HEK293 (cell line): ENCODE data around the gene MTUS2.

Experiments
- CTCF ChIP-seq: fragments of 450-650 bp; formaldehyde crosslinking; IDR thresholded peaks from 2 replicates; pipeline ENCODE4 v1.5.1; 2016; ENCODE audit warnings: missing biosample characterization, missing genetic modification characterization
- GLI4 ChIP-seq: fragments of 450-650 bp; formaldehyde crosslinking; IDR thresholded peaks from 2 replicates; pipeline ENCODE4 v1.5.1; 2016; ENCODE audit warnings: missing biosample characterization, missing genetic modification characterization
- IKZF3 ChIP-seq: fragments of 450-650 bp; IDR thresholded peaks from 2 replicates; pipeline ENCODE4 v1.5.0; 2018; ENCODE audit warnings: missing biosample characterization, mild to moderate bottlenecking, missing genetic modification characterization, moderate library complexity
- ZFP3 ChIP-seq: fragments of 450-650 bp; formaldehyde crosslinking; IDR thresholded peaks from 2 replicates; pipeline ENCODE4 v1.5.1; 2016; ENCODE audit warnings: low read depth, missing biosample characterization, missing genetic modification characterization
- ZNF24 ChIP-seq: fragments of 450-650 bp; formaldehyde crosslinking; IDR thresholded peaks from 2 replicates; pipeline ENCODE4 v1.5.1; 2016; ENCODE audit warnings: missing biosample characterization, missing genetic modification characterization
- ZNF274 ChIP-seq, 2 experiments: fragments of 200-500 bp in 1 of 2; fragments of 450-650 bp in 1 of 2; sonication (Bioruptor generic) in 1 of 2; formaldehyde crosslinking in 1 of 2; IDR thresholded peaks; 2 replicates each; pipeline versions ENCODE4 v1.5.1 to v1.6.1; 2014 to 2016; ENCODE audit warnings: borderline replicate concordance in 1 of 2, inconsistent platforms in 1 of 2, low read length in 1 of 2, missing biosample characterization in 1 of 2, missing genetic modification characterization in 1 of 2
- ZNF558 ChIP-seq: fragments of 450-650 bp; formaldehyde crosslinking; IDR thresholded peaks from 2 replicates; pipeline ENCODE4 v1.5.1; 2016; ENCODE audit warnings: missing biosample characterization, missing genetic modification characterization
- TF ChIP-seq, protein P1 (sequence below): fragments of 450-650 bp; formaldehyde crosslinking; IDR thresholded peaks from 2 replicates; pipeline ENCODE4 v1.5.1; 2016; ENCODE audit warnings: missing biosample characterization, missing genetic modification characterization

GRCh38 chr13:29539856-29540255, 719.7 kb downstream of the MTUS2 start:
- TF ChIP-seq, protein P1, sequence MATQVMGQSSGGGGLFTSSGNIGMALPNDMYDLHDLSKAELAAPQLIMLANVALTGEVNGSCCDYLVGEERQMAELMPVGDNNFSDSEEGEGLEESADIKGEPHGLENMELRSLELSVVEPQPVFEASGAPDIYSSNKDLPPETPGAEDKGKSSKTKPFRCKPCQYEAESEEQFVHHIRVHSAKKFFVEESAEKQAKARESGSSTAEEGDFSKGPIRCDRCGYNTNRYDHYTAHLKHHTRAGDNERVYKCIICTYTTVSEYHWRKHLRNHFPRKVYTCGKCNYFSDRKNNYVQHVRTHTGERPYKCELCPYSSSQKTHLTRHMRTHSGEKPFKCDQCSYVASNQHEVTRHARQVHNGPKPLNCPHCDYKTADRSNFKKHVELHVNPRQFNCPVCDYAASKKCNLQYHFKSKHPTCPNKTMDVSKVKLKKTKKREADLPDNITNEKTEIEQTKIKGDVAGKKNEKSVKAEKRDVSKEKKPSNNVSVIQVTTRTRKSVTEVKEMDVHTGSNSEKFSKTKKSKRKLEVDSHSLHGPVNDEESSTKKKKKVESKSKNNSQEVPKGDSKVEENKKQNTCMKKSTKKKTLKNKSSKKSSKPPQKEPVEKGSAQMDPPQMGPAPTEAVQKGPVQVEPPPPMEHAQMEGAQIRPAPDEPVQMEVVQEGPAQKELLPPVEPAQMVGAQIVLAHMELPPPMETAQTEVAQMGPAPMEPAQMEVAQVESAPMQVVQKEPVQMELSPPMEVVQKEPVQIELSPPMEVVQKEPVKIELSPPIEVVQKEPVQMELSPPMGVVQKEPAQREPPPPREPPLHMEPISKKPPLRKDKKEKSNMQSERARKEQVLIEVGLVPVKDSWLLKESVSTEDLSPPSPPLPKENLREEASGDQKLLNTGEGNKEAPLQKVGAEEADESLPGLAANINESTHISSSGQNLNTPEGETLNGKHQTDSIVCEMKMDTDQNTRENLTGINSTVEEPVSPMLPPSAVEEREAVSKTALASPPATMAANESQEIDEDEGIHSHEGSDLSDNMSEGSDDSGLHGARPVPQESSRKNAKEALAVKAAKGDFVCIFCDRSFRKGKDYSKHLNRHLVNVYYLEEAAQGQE (tag by site-specific recombination) = no peak
- no peak for TF ChIP-seq ZNF558 (tag by site-specific recombination)
- TF ChIP-seq IKZF3 (tag by site-specific recombination) = no peak
- no peak for TF ChIP-seq CTCF (tag by site-specific recombination)
- TF ChIP-seq ZNF274 (IDR thresholded peaks at IDR 0.05; ENCODE audit: low read length) = no peak
- no peak for TF ChIP-seq ZNF274 (tag by site-specific recombination; IDR thresholded peaks at IDR 0.05; ENCODE audit: borderline replicate concordance)
- no peak for TF ChIP-seq GLI4 (tag by site-specific recombination)
- TF ChIP-seq ZFP3 (tag by site-specific recombination) = no peak
- no peak for TF ChIP-seq ZNF24 (tag by site-specific recombination)
